Endometrial microvascular endothelial cells (primary cell): Measurements from ENCODE around the gene TTPAL. TPM values are rescaled to one million over a fixed set of nuclear protein-coding genes. Genes with fewer than 3 reads are reported as not detected.

Experiments used
- in situ Hi-C: cut with HindIII; loops from 2 replicates; pipeline ENCODE4 v1.10.0; 2017; ENCODE audit warnings: low sequenced_read_pairs, low pct_unique_long_range_greater_than_20kb; ENCODE audit errors: inconsistent ontology term
- total RNA-seq: library from RNA; depleted of rRNA; stranded (reverse); fragments of >200 nt; gene quantifications from one replicate; pipeline ENCODE4 v1.2.3, GENCODE V29; 2015; ENCODE audit errors: inconsistent ontology term

TTPAL gene, protein sequence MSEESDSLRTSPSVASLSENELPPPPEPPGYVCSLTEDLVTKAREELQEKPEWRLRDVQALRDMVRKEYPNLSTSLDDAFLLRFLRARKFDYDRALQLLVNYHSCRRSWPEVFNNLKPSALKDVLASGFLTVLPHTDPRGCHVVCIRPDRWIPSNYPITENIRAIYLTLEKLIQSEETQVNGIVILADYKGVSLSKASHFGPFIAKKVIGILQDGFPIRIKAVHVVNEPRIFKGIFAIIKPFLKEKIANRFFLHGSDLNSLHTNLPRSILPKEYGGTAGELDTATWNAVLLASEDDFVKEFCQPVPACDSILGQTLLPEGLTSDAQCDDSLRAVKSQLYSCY
- 4.6 TPM for total RNA-seq

DNA sequence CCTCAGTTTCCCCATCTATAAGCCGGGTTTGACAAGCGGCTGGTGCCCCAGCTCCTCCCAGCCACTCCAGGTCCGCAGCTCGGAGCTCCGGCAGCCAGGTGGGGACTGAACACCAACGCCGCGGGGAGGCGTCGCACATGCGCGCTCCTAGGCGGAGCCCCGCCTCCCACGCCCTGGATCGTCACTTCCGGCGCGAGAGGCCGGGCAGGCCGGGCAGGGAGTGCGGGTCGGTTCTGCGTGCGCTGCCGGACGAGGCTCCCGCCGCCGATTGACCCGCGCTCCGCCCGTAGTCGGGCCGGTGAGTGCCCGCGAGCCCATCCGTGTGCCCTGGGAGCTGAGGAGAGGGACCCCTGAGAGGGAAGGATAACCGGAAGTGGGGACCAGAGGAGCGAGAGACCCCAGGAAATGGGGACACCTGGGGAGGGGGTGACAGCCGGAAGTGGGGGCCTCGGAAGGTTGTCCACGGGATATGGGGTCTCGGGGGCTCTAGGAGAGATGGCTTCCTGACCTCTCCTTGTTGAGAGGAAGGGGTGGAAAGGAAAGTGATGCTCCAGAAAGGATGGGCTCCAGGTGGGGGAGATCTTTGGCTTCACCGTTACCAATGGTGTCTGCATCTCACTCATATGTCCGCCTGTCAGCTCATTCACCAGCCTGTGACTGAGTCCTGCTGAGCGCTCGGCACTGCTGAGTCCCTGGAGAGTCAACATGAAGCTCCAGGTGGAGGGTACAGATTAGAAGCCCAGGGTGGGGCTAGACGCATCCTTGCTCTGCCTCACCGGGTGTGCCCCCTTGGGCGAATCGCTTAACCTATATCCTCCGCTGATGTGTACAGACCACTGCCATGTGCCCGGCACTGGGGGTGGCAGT, at the start of gene TTPAL:
Gene TTPAL (plus strand): TSS at position 181 of the 867 bp plus-strand sequence. CDS start 4,126 bp downstream, outside the sequence.
- in situ Hi-C loops, result no loop called here

GRCh38 chr20:44425923-44426322, 49.8 kb upstream of the TTPAL start:
- in situ Hi-C loops, result no loop called here

GRCh38 chr20:44426879-44427790, 48.5 kb upstream of the TTPAL start:
- in situ Hi-C loops, result no loop called here

- in situ Hi-C loops, result no loop called here
Observed at GRCh38 chr20:44427804-44428173, 47.9 kb upstream of the TTPAL start.

DNA sequence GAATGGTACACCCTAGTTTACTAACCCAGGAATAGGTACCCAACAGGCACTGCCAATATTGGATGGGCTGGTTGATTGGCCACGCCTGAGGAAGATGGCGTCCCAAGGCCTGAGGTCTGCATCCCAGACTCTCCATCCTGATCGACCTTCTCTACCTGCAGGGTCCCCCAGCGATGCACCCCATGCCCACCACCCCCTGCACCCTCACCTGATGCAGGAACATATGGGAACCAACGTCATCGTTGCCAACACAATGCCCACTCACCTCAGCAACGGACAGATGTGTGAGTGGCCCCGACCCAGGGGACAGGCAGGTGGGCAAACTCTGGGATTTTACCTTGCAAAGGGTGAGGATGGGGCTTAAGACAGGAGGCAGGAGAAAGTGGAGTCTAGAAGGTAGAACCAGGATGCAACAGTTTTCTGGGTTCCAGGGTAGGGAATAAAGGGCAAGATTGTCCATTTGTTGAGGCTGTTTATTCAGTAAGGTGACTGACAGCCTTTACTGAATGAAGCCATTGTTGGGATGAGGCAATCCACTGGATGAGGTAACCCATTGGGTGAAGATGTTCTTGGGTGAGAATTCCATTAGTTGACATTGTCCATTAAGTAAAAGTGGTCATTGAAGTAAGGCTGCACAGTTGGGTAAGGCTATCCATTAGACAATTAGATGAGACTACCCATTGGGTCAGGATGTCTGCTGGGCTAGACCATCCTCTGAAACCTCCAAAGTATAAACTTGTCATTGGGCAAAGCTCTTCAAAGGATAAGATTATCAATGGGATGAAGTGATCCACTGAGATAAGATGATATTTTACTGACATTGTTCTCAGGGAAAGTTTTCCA, 47.3 kb upstream of the TTPAL start:
- in situ Hi-C loops, result no loop called here

- in situ Hi-C loops, result no loop called here
Observed at GRCh38 chr20:44429017-44429339, 46.7 kb upstream of the TTPAL start.

DNA sequence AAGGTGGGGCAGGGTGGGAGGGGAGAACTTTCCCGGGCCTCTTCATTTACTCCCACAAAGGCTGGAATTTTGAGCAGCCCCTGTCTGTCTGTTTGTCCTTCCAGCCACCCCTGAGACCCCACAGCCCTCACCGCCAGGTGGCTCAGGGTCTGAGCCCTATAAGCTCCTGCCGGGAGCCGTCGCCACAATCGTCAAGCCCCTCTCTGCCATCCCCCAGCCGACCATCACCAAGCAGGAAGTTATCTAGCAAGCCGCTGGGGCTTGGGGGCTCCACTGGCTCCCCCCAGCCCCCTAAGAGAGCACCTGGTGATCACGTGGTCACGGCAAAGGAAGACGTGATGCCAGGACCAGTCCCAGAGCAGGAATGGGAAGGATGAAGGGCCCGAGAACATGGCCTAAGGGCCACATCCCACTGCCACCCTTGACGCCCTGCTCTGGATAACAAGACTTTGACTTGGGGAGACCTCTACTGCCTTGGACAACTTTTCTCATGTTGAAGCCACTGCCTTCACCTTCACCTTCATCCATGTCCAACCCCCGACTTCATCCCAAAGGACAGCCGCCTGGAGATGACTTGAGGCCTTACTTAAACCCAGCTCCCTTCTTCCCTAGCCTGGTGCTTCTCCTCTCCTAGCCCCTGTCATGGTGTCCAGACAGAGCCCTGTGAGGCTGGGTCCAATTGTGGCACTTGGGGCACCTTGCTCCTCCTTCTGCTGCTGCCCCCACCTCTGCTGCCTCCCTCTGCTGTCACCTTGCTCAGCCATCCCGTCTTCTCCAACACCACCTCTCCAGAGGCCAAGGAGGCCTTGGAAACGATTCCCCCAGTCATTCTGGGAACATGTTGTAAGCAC, 46.0 kb upstream of the TTPAL start:
- in situ Hi-C loops, result no loop called here

GRCh38 chr20:44430270-44431065, 45.2 kb upstream of the TTPAL start:
- in situ Hi-C loops, result no loop called here

GRCh38 chr20:44431118-44431501, 44.6 kb upstream of the TTPAL start:
- in situ Hi-C loops, result no loop called here

- in situ Hi-C loops, result no loop called here
Observed at GRCh38 chr20:44431502-44432234, 44.0 kb upstream of the TTPAL start.

DNA sequence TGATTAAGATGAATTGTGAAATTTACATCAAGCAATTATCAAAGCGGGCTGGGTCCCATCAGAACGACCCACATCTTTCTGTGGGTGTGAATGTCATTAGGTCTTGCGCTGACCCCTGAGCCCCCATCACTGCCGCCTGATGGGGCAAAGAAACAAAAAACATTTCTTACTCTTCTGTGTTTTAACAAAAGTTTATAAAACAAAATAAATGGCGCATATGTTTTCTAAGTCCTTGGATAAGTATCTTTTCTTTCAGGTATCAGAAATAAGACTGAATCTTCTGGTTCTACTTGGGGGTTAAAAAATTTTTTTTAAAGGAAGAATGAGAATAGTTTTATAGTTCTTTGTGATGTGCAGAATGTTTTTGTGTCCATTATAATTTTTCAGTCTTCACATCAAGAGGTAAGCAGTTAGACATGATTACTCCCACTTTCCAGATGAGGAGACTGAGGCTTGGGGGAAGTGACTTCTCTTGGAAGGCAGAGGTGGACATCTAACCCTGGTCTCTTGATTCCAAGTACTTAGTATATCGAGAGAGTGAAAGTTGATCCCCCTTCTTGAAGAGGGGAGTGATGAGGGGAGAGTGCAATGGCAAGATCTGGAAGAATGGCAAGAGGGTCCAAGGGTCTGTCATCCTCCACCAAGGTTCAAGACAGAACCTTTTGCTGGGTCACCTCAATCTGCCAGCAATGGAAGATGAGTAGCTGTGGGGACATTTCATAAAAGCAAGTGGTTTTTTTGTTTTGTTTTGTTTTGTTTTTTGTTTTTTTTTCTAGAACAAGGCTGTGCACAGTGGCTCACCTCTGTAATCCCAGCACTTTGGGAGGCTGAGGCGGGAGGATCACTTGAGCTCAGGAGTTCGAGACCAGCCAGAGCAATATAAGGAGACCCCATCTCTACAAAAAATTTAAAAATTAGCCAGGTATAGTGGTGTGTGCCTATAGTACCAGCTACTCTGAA, 42.8 kb upstream of the TTPAL start:
- in situ Hi-C loops, result no loop called here

GRCh38 chr20:44433751-44434538, 41.7 kb upstream of the TTPAL start:
- in situ Hi-C loops, result no loop called here

GRCh38 chr20:44435630-44436335, 39.9 kb upstream of the TTPAL start:
- in situ Hi-C loops, result no loop called here

DNA sequence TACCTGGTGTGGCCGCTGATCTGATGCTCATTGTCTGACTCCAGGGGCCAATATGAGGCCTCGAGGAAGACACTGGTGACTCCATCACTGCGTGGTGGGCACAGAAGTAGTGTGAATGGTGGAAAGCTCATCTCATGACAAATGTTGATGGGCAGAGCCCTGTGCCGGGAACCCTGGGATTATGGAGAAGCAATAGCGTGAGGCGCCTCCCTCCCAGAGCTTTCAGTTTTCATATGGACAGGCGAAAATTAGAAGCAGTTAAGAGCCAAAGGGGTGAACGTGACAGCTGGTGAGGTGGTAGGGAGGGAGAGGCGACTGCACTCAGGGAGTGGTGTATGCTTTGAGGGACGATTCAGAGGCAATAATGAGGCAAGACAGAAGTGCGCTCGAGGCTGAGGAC, 39.3 kb upstream of the TTPAL start:
- in situ Hi-C loops, result no loop called here
